Endothelial cell of umbilical vein (primary cell): Measurements from ENCODE around the gene KIAA1549.

Source experiments
- CTCF ChIP-seq, 2 donors: IDR thresholded peaks; 1 replicate in 1 of 2; 2 replicates in 1 of 2; pipeline ENCODE4 v1.5.1; 2011; ENCODE audit warnings: low read length in 2 of 2, mild to moderate bottlenecking in 2 of 2, moderate library complexity in 2 of 2, control low read depth in 1 of 2, inconsistent platforms in 1 of 2, low read depth in 1 of 2; ENCODE audit not compliant: insufficient read depth in 1 of 2; ENCODE audit errors: extremely low read depth in 1 of 2
- EZH2 ChIP-seq: IDR thresholded peaks from 2 replicates; pipeline ENCODE4 v1.6.1; 2012; ENCODE audit warnings: borderline replicate concordance, low read depth, mild to moderate bottlenecking, moderate library complexity, low read length, inconsistent platforms; ENCODE audit not compliant: severe bottlenecking
- MAX ChIP-seq: IDR thresholded peaks from 2 replicates; pipeline ENCODE4 v1.6.1; 2011; ENCODE audit not compliant: insufficient read depth, insufficient read length
- MYC ChIP-seq: IDR thresholded peaks from one replicate; pipeline ENCODE4 v1.6.1; 2011; ENCODE audit warnings: mild to moderate bottlenecking, low read depth, low read length
- POLR2A ChIP-seq: IDR thresholded peaks from 2 replicates; pipeline ENCODE4 v1.6.1; 2012; ENCODE audit warnings: low read depth, mild to moderate bottlenecking, control low read depth, low read length
- POLR2AphosphoS5 ChIP-seq: IDR thresholded peaks from 2 replicates; pipeline ENCODE4 v1.6.1; 2012; ENCODE audit warnings: low read depth, mild to moderate bottlenecking, control low read depth, low read length, moderate library complexity; ENCODE audit not compliant: insufficient read depth

GRCh38 chr7:138948403-138948802 lies 32.8 kb downstream of the KIAA1549 start:
- TF ChIP-seq MAX (no peak), POLR2A (no peak), EZH2 (no peak), CTCF (IDR thresholded peaks at IDR 0.05; ENCODE audit: extremely low read depth in 1 of 2, insufficient read depth in 1 of 2, low read depth in 1 of 2, low read length in 2 of 2) (no peak), POLR2AphosphoS5 (no peak), MYC (no peak)
